Retina (tissue), 1 donor: ENCODE data around the gene PXDC1.
A peak's percentile ranks its signal among the peaks of the same experiment; 100 is the strongest.
"Not testable (repeated sequence)": the region's sequence is repeated elsewhere in the genome, so short reads cannot be mapped to it uniquely, and the experiment has no call there.

Experiments
- DNase-seq: peaks from one replicate; pipeline ENCODE4 v3.0.0-alpha.2; 2016

The PXDC1 gene

DNA sequence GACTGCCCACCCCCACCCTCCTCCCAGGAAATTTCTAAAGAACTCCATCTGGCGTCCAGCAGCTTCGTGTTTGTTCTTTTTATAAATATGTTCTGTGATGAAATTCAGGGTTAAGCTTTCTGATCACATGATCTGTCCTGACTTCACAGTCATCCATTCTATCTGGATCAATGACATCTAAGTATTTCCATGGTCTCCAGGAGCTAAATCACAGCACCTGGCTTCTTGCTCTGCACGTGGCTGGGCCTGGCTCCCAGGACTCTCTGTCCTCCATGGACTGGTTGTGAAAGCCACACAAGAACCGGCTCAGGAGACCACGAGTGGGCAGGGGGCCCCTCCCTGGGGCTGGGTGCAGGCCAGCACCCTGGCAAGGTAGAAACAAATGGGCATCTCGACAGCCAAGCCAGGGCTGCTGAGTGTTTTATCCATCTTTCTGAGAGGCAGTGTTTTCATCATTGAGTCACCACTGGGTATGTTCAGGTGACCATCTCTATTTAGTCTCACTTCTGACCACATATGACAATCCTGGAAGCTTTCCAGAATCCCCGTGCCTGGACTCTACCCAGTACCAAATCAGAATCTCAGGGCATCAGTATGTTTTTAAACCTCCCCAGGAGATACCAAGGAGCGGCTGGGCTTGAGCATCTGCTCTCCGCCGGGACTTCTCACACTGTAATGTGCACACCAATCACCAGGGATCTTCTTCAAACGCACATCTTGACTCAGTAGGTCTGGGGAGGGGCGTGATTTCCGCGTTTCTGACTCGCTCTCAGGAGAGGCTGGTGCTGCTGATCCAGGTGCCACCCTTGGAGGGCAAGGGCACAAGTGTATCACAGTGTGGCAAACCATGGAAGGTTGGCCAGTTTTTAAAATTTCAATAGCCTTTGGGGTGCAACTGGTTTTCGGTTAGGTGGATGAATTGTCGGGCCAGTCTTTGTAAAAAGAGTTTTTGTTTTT lies 31.6 kb upstream of the PXDC1 start:
- DNase-seq = no peak

DNA sequence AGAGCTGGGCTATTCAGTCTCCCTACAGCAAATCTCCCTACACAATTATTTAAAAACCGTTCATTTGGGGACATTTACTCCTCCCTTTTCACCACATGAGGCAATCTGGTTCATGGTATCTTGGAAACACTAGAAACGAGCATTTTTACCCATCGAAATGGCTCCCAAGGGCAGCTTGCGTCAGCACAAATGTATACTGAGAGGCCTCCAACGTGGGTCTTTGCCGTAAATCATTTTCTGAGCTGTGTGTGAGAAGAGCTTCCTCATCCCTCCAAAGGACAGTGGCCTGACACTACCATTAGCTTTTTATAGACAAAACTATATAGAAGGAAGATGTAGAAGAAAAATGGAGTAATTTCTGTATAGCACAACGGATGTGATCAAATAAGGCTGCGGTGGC lies 30.0 kb upstream of the PXDC1 start:
- no peak for DNase-seq

GRCh38 chr6:3779574-3779849 lies 28.0 kb upstream of the PXDC1 start:
- DNase-seq = no peak

- DNase-seq = no peak
These were observed 27.4 kb upstream of the PXDC1 start for GRCh38 chr6:3778701-3779573.

DNA sequence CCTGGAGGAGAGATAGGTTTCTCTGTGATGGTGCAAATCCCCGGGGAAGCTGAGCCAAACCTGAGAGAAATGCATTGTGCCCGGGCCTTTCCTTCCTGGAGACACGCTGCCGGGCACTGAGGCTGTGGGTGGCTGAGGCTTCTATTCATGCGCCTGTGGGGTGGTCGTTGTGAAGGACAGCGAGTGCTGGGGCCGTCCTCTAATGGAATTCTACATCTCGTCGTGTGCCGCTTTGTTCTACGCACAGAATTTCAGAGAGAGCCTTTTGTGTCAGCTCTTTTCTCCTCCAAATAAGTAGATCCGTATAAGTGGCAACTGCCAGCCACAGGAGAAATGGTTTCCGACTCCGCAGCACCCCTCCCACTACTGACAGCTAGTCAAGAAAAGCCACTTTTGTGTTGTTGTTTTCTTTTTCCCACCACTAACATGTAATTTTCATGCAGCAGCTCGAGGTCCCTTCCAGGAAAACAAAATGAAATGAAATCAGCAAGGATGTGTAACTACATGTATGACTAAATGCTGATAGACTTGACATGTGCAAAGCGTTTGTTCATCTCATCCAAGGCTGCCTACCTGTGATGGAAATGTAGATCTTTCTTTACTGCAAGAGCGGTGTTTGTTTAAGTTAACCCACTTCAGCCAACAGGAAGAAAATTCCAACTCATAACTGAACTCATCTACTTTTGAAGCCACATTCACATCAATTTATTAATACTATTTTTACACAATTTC lies 26.4 kb upstream of the PXDC1 start:
- peak; percentile 34 for DNase-seq

DNA sequence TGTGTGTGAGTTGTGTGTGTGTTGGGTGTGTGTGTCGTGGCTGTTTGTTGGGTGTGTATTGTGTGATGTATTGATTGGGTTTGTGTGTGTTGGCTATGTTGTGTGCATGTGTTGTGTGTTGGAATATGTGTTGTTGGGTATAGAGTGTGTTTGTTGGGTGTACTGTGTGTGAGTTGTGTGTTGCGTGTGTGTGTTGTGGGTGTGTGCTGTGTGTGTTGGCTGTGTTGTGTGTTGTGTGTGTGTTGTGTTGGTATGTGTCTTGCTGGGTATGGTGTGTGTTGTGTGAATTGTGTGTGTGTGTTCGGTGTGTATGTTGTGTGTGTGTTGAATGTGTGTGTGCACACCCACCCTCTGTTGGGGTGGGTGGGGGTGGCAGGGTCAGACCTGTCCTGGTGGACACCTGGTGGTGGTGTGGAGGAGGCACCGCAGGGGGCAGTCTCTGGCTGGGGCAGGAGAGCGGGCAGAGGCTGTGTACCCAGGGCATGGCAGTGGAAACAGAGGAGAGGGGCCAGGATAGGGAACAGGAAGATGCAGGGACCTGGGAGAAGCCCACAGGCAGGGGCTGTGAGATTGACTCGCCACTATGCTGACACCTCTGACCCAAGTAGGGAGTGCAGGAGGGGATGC lies 25.5 kb upstream of the PXDC1 start:
- DNase-seq = no peak

DNA sequence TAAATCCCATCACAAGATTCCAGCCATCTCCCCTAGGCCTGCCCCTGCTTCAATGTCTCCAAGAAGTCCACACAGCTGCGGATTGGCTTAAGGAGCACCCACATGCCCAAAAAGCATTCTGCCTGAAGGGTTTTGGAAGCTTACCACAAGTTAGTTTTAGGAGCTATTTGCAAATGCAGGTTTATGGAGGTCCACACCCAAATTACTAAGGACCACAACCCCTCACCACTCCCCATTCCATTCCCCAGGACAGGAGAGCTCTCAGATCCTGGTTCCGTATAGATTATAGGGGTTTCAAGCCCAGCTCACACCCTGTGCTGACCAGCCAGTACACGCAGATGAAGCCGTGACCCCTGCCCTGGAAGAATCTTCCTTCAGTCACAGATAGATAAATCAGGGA lies 24.3 kb upstream of the PXDC1 start:
- DNase-seq = no peak

- DNase-seq = no peak
These were observed 23.9 kb upstream of the PXDC1 start for GRCh38 chr6:3775386-3775785.

- DNase-seq = no peak
These were observed 22.3 kb upstream of the PXDC1 start for GRCh38 chr6:3773678-3774298.

DNA sequence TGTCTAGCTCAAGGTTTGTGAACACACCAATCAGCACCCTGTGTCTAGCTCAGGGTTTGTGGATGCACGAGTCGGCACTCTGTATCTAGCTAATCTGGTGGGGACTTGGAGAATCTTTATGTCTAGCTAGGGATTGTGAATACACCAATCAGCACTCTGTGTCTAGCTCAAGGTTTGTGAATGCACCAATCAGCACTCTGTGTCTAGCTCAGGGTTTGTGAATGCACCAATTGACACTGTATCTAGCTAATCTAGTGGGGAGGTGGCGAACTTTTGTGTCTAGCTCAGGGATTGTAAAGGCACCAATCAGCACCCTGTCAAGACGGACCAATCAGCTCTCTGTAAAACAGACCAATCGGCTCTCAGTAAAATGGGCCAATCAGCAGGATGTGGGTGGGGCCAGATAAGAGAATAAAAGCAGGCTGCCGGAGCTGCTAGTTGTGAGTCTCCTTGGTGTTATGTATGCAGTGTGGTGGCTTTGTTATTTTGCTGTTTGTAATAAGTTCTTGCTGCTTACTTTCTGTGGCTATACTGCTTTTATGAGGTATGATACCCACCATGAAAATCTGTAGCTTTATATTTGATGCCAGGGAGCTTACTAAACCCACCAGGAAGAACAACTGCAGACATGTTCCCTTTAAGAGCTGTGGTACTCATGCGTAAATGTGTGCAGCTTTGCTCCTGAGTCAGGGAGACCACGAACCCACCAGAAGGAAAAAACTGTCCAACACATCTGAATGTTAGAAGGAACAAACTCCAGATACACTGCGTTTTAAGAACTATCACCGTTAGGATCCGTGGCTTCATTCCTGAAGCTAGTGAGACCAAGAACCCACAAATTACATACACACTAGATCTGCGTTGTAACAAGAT lies 20.9 kb upstream of the PXDC1 start:
- DNase-seq = not testable (repeated sequence)

- no peak for DNase-seq
These were observed 20.0 kb upstream of the PXDC1 start for GRCh38 chr6:3771407-3772011.

DNA sequence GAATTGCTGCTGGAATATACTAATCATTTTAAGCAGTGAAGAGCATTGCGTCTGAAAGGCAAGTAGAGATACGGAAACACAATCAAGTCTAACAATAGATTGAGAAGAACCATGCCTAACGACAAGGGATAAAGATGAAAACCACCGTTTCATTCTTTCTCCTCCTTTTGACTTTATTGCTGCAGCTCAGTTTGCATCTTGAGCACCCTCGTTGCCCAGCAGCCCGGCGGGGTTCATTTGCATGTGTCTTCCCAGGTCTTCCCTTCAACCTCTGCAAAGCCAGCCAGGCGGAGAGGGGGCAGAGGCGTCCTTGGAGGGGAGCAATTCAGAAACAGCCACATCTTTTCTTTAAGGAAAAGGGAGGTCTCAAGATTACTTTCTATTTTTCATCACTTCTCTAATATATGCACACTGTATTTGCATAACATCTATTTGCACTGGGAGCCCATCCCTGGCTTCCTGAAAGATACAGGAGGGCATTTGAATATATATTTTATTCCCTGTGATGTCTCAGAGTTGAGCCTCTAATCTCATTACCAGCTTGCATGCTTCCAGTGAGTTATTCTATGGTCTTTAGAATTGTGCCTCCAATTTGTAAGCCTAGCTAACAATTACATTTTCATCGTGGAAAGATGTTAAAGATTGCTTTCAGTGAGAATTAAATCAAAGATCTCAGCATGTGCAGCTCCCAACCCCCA lies 18.7 kb upstream of the PXDC1 start:
- DNase-seq = no peak

- DNase-seq = no peak
These were observed 18.1 kb upstream of the PXDC1 start for GRCh38 chr6:3769610-3770009.

DNA sequence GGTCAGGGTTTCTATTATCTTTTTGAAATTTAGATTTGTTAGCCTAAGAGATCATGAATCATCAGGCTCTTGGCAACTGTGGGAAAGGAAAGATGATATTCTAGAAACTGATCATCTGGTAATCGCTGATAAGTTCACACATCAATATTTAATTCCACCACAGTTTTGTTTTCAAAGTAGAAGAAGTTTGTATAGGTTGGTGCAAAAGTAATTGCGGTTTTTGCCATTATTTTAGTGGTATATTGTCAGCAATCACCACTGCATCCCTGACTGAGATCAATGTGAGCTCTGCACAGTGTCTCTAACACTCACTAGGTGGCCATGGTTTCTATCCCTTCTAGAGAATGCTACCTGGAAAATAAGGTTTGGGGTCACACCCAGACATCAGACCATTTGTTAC lies 17.0 kb upstream of the PXDC1 start:
- no peak for DNase-seq

DNA sequence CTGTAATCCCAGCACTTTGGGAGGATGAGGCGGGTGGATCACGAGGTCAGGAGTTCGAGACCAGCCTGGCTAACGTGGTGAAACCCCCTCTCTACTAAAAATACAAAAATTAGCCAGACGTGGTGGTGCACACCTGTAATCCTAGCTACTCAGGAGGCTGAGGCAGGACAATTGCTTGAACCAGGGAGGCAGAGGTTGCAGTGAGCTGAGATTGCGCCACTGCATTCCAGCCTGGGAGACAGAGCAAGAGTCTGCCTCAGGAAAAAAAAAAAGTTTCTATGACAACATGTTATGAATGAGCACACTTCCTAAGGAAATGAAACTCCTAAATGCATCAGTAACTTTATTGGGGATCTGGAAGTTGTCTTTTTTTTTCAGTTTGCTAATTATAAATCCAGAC lies 16.0 kb upstream of the PXDC1 start:
- DNase-seq = not testable (repeated sequence)

- DNase-seq = no peak
These were observed 14.7 kb upstream of the PXDC1 start for GRCh38 chr6:3766214-3766613.

DNA sequence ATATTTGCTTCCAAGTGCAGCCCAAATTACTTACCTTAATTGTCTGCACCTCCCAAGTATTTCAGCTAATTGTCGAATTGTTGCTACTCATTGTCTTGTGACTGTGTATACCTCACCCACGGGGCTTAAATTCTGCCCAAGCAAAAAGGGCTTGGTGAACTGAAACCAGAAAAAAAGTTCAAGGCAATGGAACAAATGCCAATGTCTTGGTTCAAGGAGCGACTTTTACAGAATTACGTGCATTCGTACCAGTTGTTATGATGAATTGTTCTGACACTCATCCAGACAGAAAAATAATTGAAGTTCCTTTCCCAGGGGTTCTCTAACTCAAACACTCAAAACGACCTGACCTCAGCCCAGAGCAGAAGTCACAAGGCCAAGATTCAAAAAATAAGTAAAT lies 13.9 kb upstream of the PXDC1 start:
- DNase-seq = no peak

- no peak for DNase-seq
These were observed 13.2 kb upstream of the PXDC1 start for GRCh38 chr6:3764516-3765335.

DNA sequence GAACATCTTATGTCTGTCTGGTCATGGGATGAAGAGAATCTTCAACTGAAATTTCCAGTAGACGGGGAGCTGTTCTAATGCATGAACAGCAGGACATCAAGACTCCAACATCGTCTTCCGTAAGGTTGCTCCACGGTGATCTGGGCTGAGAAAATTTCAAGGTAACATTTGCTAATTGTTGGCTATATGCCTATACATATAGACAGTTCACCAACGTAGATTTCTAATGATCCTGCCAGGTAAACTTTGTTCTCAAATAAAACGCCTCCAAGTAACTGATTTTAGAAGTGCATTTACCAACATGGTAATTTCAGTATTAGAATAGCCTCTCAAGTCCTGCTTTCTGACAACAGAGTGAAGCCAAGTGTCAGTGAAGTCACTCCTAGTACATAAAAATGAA lies 11.3 kb upstream of the PXDC1 start:
- DNase-seq = no peak
